Mucosa of descending colon (tissue), 3 donors: ENCODE results near the gene SNED1. TPM values are rescaled to one million over a fixed set of nuclear protein-coding genes. Genes with fewer than 3 reads are reported as not detected.
"Not testable (repeated sequence)": the region's sequence is repeated elsewhere in the genome, so short reads cannot be mapped to it uniquely, and the experiment has no call there.

Experiments used
- ATAC-seq: fragments of 200-7000 bp; cut with Tn5 transposase; one replicate; pipeline ENCODE4 v1.9.1; 2020; ENCODE audit warnings: mild to moderate bottlenecking, moderate library complexity
- DNase-seq, 3 donors: peaks; one replicate each; pipeline ENCODE4 v3.0.0-alpha.2; 2020
- H3K36me3 ChIP-seq: fragments of 200-600 bp; one replicate; pipeline ENCODE4 v1.8.0; 2021; ENCODE audit warnings: low read depth, mild to moderate bottlenecking
- H3K4me1 ChIP-seq: fragments of 200-600 bp; one replicate; pipeline ENCODE4 v1.8.0; 2021; ENCODE audit warnings: low read depth, mild to moderate bottlenecking
- H3K4me3 ChIP-seq: fragments of 200-600 bp; one replicate; pipeline ENCODE4 v1.8.0; 2021; ENCODE audit warnings: mild to moderate bottlenecking
- H3K9me3 ChIP-seq: fragments of 200-600 bp; one replicate; pipeline ENCODE4 v1.8.0; 2021; ENCODE audit warnings: mild to moderate bottlenecking
- CTCF ChIP-seq: fragments of 200-600 bp; IDR thresholded peaks from one replicate; pipeline ENCODE4 v1.8.0; 2022; ENCODE audit warnings: antibody characterized with exemption, mild to moderate bottlenecking
- intact Hi-C, 2 donors: fragments of 100-400 bp; cut with DNase I in 1 of 2; cut with micrococcal nuclease in 1 of 2; formaldehyde crosslinking; loops; one replicate each; pipeline versions ENCODE4 v1.11.0 to v1.11.1; 2022; cut with DNase I, micrococcal nuclease
- total RNA-seq, 3 donors: library from RNA; stranded (reverse); fragmentation: NEBNext Ultra II Directional in 2 of 3; extraction: Animal tissue kit (Norgen Biotek cat#: 25700) in 2 of 3; gene quantifications; one replicate each; pipeline versions ENCODE4 v1.2.1 to v1.2.4, GENCODE V29; 2021 to 2023
- donor health status: DM: no; HTN: no; CAD: no; lungs with moderate emphysema.
- donor health status: DM: no; HTN: no; CAD: no.
- donor health status: DM: no; HTN: yes; CAD: no.

SNED1 gene
- total RNA-seq, 3 donors from 2014 or later = 7.0 to 16.3 (median 14.1) TPM

DNA sequence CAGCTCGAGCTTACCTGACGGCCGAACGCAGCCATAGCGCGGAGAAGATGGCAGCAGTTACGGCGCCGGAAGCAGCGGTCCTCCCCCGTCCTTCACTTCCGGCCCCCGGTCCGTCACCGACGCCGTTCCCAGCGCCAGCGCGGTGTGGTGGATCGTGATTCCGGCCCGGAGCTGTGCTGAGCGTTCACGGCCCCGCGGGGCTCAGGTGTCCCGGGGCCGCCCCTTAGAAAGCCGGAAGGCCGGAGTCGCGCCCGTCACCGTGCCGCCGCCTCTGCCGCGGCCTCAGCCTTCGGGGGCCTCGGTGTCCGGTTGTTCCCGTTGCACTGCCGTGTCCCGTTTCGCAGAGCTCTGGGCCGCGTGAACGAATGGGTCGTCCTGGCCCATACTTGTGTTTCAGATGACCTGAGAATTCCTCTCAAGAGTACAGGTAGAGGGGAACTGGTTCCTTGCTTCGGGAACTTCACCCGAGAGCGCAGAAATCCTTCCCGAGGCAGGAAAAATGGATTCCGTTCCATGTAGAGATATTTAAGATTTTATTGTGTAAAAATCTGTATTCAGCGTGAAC lies 103.9 kb downstream of the SNED1 start, which contains the start of gene MTERF4:
Gene MTERF4 (minus strand): TSS at position 49 of the 565 bp plus-strand sequence. CDS start 14 bp downstream, at position 35.
- ATAC-seq (peak; percentile 98), DNase-seq (peak; percentile 91 to 94 (median 94))
- no peaks in the 10 kb centered on the region for H3K36me3 ChIP-seq
- no peak for TF ChIP-seq CTCF
- peaks cover 21% of the 10 kb centered on the region for H3K4me1 ChIP-seq
- no peaks in the 10 kb centered on the region for H3K9me3 ChIP-seq
- H3K4me3 ChIP-seq = peak within 1 kb of the TSS; percentile 82
- intact Hi-C loops = no loop called here

DNA sequence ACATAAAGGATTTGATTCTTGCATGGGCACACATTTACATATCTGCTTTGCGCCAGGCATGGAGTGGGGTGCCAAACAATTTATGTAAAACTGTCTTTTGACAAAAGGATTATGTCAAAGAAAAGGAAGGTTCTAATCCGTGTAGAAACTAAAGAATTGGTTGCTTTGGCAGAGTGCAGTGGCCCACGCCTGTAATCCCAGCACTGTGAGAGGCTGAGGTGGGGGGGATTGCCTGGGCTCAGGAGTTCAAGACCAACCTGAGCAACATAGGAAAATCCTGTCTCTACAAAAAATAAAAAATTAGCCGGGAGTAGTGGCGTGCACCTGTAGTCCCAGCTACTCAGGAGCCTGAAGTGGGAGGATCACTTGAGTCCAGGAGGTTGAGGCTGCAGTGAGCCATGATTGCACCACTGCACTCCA lies 104.8 kb downstream of the SNED1 start:
- ATAC-seq = no peak
- DNase-seq = no peak
- Histone ChIP-seq H3K9me3 (no peaks in the 10 kb centered on the region), H3K36me3 (no peaks in the 10 kb centered on the region), H3K4me3 (no peak overlapping the region), H3K4me1 (peaks cover 21% of the 10 kb centered on the region)
- intact Hi-C loops = no loop called here
- no peak for TF ChIP-seq CTCF

- ATAC-seq, DNase-seq, H3K36me3 ChIP-seq, H3K9me3 ChIP-seq, intact Hi-C loops, H3K4me3 ChIP-seq: not testable (repeated sequence)
- peaks cover 21% of the 10 kb centered on the region for H3K4me1 ChIP-seq
These were observed 106.2 kb downstream of the SNED1 start for GRCh38 chr2:241104611-241105010.

GRCh38 chr2:241105641-241106040 lies 107.2 kb downstream of the SNED1 start:
- no peak for TF ChIP-seq CTCF
- DNase-seq (no peak), ATAC-seq (no peak)
- no peak overlapping the region for H3K4me3 ChIP-seq
- intact Hi-C loops = no loop called here
- no peaks in the 10 kb centered on the region for H3K36me3 ChIP-seq
- H3K9me3 ChIP-seq = no peaks in the 10 kb centered on the region
- peaks cover 16% of the 10 kb centered on the region for H3K4me1 ChIP-seq

DNA sequence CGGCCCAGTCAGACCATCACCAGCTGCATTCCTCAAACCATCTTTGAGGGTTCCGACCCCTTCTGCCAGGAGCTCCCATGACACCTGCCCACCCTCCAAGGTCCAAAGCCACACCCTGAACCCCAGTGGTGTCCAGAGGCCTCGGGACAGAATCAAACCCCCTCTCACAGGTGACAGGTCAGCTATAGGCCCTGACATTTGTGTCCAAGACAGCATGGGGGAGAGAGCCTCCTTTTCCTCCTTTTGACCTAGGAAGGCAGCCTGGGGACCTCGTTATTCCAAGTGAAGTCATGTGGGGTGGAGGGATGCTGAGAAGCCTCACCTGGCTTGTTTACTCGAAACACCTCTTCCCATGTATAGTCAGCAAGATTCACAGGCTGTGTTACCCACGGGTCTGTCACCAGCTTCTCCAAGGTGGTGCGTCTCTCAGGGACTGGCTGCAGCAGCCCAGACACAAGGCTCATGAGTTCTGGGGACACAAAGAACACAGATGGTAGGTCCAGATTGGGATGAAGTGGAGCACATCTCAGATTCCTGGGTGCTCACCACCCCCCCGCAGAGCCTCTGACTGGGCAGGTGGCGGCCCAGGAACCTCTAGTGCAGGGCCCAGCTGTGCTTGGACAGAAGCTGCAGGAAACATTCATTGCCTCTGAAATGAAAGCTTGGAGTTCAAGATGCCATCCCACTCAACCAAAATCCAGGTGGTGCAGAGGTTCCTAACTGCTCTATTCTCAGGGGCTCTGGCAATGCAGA lies 108.8 kb downstream of the SNED1 start:
- TF ChIP-seq CTCF = no peak
- H3K9me3 ChIP-seq = no peaks in the 10 kb centered on the region
- H3K36me3 ChIP-seq = no peaks in the 10 kb centered on the region
- peaks cover 8% of the 10 kb centered on the region for H3K4me1 ChIP-seq
- ATAC-seq (no peak), DNase-seq (no peak)
- intact Hi-C loops = no loop called here
- H3K4me3 ChIP-seq = no peak overlapping the region
